ENCODE measurements around the gene OGG1. TPM values are rescaled to one million over a fixed set of nuclear protein-coding genes. Genes with fewer than 3 reads are reported as not detected.
"Not testable (repeated sequence)": the region's sequence is repeated elsewhere in the genome, so short reads cannot be mapped to it uniquely, and the experiment has no call there.

Gene OGG1
- total RNA-seq, 5 donors from 2014 or later (not counting 1 experiment from before 2014, with no cell fraction given): 18.3 to 41.3 (median 38.1) TPM

- not testable (repeated sequence) for H3K36me3 ChIP-seq (ENCODE audit: control insufficient read depth in 2 of 2, extremely low read depth in 1 of 2, insufficient read depth in 1 of 2, low read length in 1 of 2); H3K36me3 Mint-ChIP-seq; ATAC-seq (replicated peaks in 1 of 4); H3K27ac ChIP-seq (ENCODE audit: low read length); H3K27me3 ChIP-seq (replicated peaks in 1 of 2; ENCODE audit: control insufficient read depth in 2 of 2, extremely low read depth in 1 of 2, insufficient read depth in 2 of 2, low read length in 1 of 2); H3K9me3 ChIP-seq; H3K4me3 ChIP-seq (ENCODE audit: control insufficient read depth in 1 of 2, extremely low read depth in 1 of 2, low read length in 1 of 2); H3K27me3 Mint-ChIP-seq; H3K9me3 Mint-ChIP-seq; DNase-seq
- ChIA-PET POLR2A (interaction anchor here in 1 of 2 donors (0.6 kb wide), 1 partner anchor 23 kb away, joined by 4 read pairs; no protein-coding TSS in a partner anchor), CTCF (interaction anchor here in 1 of 2 donors (0.7 kb wide), 1 partner anchor 15 kb away, joined by 3 read pairs; no protein-coding TSS in a partner anchor)
- peak overlapping the region; percentile 25 to 56 (median 54) for H3K4me3 Mint-ChIP-seq
- H3K4me1 Mint-ChIP-seq: peaks cover 13 to 38% (median 29%) of the 10 kb centered on the region in 3 donors
- WGBS (ENCODE audit: insufficient coverage): no CpG with 5 or more reads among the region's 2 CpGs
- H3K4me1 ChIP-seq (ENCODE audit: control insufficient read depth in 1 of 2, extremely low read depth in 1 of 2, insufficient read depth in 2 of 2, low read length in 2 of 2): peaks cover 2 to 19% of the 10 kb centered on the region in 2 experiments
- H3K27ac Mint-ChIP-seq: peak overlapping the region in 1 of 2 donors; percentile 22
Measured at GRCh38 chr3:9771007-9771406, 21.3 kb downstream of the OGG1 start.

DNA sequence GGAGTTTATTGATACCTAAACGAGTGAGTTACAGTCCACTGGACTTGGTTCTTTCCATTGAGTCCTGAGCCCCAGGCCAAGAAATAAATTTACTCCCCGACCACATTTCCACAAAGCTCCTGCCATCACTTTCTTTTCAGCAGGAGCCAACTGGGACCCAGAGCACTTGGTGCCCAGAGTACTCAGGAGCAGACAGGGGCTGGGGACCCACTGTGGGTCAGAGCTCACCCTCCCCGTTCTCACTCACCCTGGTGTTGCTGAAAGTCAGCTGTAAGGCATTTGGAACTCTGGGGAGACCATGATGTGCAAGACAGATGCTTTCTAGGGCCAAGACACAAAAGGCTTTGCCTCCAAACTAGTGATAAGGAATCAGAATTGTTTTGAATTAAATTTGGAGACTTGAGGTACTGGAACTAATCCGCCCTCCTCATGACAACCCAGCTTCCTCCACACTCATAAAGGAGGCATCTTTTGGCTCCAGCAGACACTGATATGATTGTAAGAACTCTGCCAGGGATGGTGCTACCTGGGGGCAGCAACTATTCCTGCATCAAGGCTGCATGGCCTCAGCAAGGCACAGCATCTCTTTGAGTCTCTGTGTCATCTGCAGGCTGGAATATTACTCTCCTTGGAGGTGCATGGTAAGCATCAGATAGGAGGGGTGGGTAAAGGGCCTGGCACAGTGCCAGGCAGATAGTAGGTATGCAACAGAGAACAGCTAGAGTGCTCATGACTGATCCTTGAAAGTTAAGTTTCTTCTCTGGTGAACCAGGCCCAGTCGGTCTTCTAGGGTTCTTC, 27.3 kb downstream of the OGG1 start:
- Histone ChIP-seq H3K4me3 (ENCODE audit: control insufficient read depth in 1 of 2, extremely low read depth in 1 of 2, low read length in 1 of 2) (no peak overlapping the region), H3K9me3 (no peaks in the 10 kb centered on the region), H3K27me3 (replicated peaks in 1 of 2; ENCODE audit: control insufficient read depth in 2 of 2, extremely low read depth in 1 of 2, insufficient read depth in 2 of 2, low read length in 1 of 2) (no peaks in the 10 kb centered on the region), H3K36me3 (ENCODE audit: control insufficient read depth in 2 of 2, extremely low read depth in 1 of 2, insufficient read depth in 1 of 2, low read length in 1 of 2) (peaks cover 3 to 8% of the 10 kb centered on the region in 2 donors), H3K27ac (ENCODE audit: low read length) (no peak overlapping the region), H3K4me1 (ENCODE audit: control insufficient read depth in 1 of 2, extremely low read depth in 1 of 2, insufficient read depth in 2 of 2, low read length in 2 of 2) (peaks cover 34 to 39% of the 10 kb centered on the region in 2 experiments)
- ChIA-PET CTCF (interaction anchor here in 1 of 2 donors (0.6 kb wide), 1 partner anchor 80 kb away, joined by 4 read pairs; no protein-coding TSS in a partner anchor), POLR2A (no interaction called here)
- H3K4me3 Mint-ChIP-seq: no peak overlapping the region
- H3K27me3 Mint-ChIP-seq: no peaks in the 10 kb centered on the region
- DNase-seq: no peak
- no peak overlapping the region for H3K27ac Mint-ChIP-seq
- H3K4me1 Mint-ChIP-seq: peaks cover 36 to 58% (median 45%) of the 10 kb centered on the region in 3 donors
- ATAC-seq (replicated peaks in 1 of 4): no peak
- no peaks in the 10 kb centered on the region for H3K9me3 Mint-ChIP-seq
- 100% methylated on average over 2 of the region's 5 CpGs for WGBS (ENCODE audit: insufficient coverage)
- peaks cover 6% of the 10 kb centered on the region for H3K36me3 Mint-ChIP-seq

DNA sequence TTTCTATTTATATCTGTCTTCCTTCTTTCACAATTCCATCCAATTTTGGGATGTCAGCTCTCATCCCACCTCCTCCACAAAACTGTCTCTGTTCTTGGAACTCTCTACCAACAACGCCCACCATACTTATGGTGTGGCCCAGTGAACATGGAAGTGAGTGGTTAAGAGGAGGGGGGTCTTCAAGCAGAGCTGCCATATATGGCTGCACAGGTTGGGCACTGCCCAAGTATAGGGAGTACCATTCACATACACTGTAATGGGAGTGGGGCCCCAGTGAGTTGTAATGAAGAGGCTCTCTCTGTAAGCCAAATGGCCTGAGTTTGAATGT, 27.9 kb downstream of the OGG1 start:
- H3K4me3 Mint-ChIP-seq: no peak overlapping the region
- no peaks in the 10 kb centered on the region for H3K9me3 Mint-ChIP-seq
- H3K27ac ChIP-seq (ENCODE audit: low read length): no peak overlapping the region
- ChIA-PET POLR2A (no interaction called here), CTCF (interaction anchor here in 1 of 2 donors (0.6 kb wide), 1 partner anchor 80 kb away, joined by 4 read pairs; no protein-coding TSS in a partner anchor)
- peaks cover 7 to 10% of the 10 kb centered on the region in 2 donors for H3K36me3 ChIP-seq (ENCODE audit: control insufficient read depth in 2 of 2, extremely low read depth in 1 of 2, insufficient read depth in 1 of 2, low read length in 1 of 2)
- H3K27me3 ChIP-seq (replicated peaks in 1 of 2; ENCODE audit: control insufficient read depth in 2 of 2, extremely low read depth in 1 of 2, insufficient read depth in 2 of 2, low read length in 1 of 2): no peaks in the 10 kb centered on the region
- DNase-seq: no peak
- no peak overlapping the region for H3K27ac Mint-ChIP-seq
- no peaks in the 10 kb centered on the region for H3K27me3 Mint-ChIP-seq
- H3K36me3 Mint-ChIP-seq: peaks cover 10% of the 10 kb centered on the region
- H3K9me3 ChIP-seq: no peaks in the 10 kb centered on the region
- peaks cover 36 to 43% of the 10 kb centered on the region in 2 experiments for H3K4me1 ChIP-seq (ENCODE audit: control insufficient read depth in 1 of 2, extremely low read depth in 1 of 2, insufficient read depth in 2 of 2, low read length in 2 of 2)
- H3K4me3 ChIP-seq (ENCODE audit: control insufficient read depth in 1 of 2, extremely low read depth in 1 of 2, low read length in 1 of 2): no peak overlapping the region
- peaks cover 40 to 64% (median 50%) of the 10 kb centered on the region in 3 donors for H3K4me1 Mint-ChIP-seq
- no peak for ATAC-seq (replicated peaks in 1 of 4)
- WGBS (ENCODE audit: insufficient coverage): no CpG with 5 or more reads among the region's 1 CpG

DNA sequence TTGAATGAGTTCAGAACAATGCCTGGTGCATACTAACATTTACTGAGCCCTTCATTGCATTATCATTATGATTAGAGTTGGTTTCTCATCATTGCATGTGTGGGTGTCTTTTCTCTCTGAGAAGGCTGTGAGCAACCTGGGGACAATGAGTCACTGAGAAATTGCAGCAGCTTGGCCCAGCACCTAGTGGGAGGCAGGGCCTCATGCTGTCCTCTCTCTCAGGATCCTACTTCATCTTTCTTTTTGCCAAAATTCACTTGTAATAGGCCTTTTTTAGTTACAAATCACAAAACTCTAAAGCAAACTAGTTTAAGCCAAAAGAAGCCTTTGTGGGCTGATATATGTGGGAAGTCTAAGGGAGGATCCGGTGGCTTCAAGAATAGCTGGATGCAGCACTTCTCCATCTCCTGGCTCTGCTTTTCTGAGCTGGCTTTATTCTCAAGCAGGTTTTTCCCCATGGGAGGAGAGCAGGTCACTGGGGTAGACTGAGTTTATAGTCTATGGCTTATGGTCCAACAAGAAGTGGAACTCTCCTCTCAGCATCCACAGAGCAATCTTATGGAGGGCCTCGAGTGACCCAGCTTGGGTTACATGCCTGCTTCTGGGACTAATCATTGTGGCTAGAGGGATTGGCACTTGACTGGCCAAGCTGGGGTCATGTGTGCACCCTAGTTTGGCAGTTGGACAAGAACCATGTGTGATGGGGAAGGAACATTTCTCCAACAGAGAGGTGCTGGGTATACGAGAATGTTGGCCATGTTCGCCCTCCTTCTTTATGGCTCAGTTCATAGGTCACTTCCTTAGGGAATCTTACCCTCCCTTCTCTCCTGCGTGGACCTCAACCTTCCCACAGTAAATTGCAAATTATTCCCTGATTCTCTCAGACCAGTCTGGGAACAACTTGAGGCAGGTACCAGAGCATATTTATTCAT, 28.7 kb downstream of the OGG1 start:
- WGBS (ENCODE audit: insufficient coverage): no CpG with 5 or more reads among the region's 5 CpGs
- H3K36me3 ChIP-seq (ENCODE audit: control insufficient read depth in 2 of 2, extremely low read depth in 1 of 2, insufficient read depth in 1 of 2, low read length in 1 of 2): peaks cover 10% of the 10 kb centered on the region in 2 donors
- H3K4me1 ChIP-seq (ENCODE audit: control insufficient read depth in 1 of 2, extremely low read depth in 1 of 2, insufficient read depth in 2 of 2, low read length in 2 of 2): peaks cover 36 to 43% of the 10 kb centered on the region in 2 experiments
- Mint-ChIP-seq H3K27ac (peak overlapping the region in 1 of 2 donors; percentile 84), H3K9me3 (no peaks in the 10 kb centered on the region), H3K4me1 (peaks cover 44 to 68% (median 54%) of the 10 kb centered on the region in 3 donors), H3K4me3 (peak overlapping the region in 1 of 3 donors; percentile 71), H3K36me3 (peaks cover 15% of the 10 kb centered on the region), H3K27me3 (no peaks in the 10 kb centered on the region)
- H3K4me3 ChIP-seq (ENCODE audit: control insufficient read depth in 1 of 2, extremely low read depth in 1 of 2, low read length in 1 of 2): no peak overlapping the region
- POLR2A ChIA-PET: no interaction called here
- CTCF ChIA-PET: no interaction called here
- no peak for ATAC-seq (replicated peaks in 1 of 4)
- H3K27me3 ChIP-seq (replicated peaks in 1 of 2; ENCODE audit: control insufficient read depth in 2 of 2, extremely low read depth in 1 of 2, insufficient read depth in 2 of 2, low read length in 1 of 2): no peaks in the 10 kb centered on the region
- H3K27ac ChIP-seq (ENCODE audit: low read length): no peak overlapping the region
- H3K9me3 ChIP-seq: no peaks in the 10 kb centered on the region
- DNase-seq: no peak

GRCh38 chr3:9779075-9779593, 29.4 kb downstream of the OGG1 start:
- H3K4me3 Mint-ChIP-seq: peak overlapping the region in 1 of 3 donors; percentile 71
- no peaks in the 10 kb centered on the region for H3K9me3 Mint-ChIP-seq
- ATAC-seq (replicated peaks in 1 of 4) (no peak), DNase-seq (no peak)
- peak overlapping the region; percentile 46 to 84 for H3K27ac Mint-ChIP-seq
- peaks cover 44 to 68% (median 54%) of the 10 kb centered on the region in 3 donors for H3K4me1 Mint-ChIP-seq
- Histone ChIP-seq H3K36me3 (ENCODE audit: control insufficient read depth in 2 of 2, extremely low read depth in 1 of 2, insufficient read depth in 1 of 2, low read length in 1 of 2) (peaks cover 10 to 16% of the 10 kb centered on the region in 2 donors), H3K27me3 (replicated peaks in 1 of 2; ENCODE audit: control insufficient read depth in 2 of 2, extremely low read depth in 1 of 2, insufficient read depth in 2 of 2, low read length in 1 of 2) (no peaks in the 10 kb centered on the region), H3K27ac (ENCODE audit: low read length) (no peak overlapping the region), H3K4me1 (ENCODE audit: control insufficient read depth in 1 of 2, extremely low read depth in 1 of 2, insufficient read depth in 2 of 2, low read length in 2 of 2) (peaks cover 36 to 43% of the 10 kb centered on the region in 2 experiments), H3K9me3 (no peaks in the 10 kb centered on the region), H3K4me3 (ENCODE audit: control insufficient read depth in 1 of 2, extremely low read depth in 1 of 2, low read length in 1 of 2) (no peak overlapping the region)
- WGBS (ENCODE audit: insufficient coverage): no CpG with 5 or more reads among the region's 6 CpGs
- ChIA-PET CTCF (no interaction called here), POLR2A (no interaction called here)
- no peaks in the 10 kb centered on the region for H3K27me3 Mint-ChIP-seq
- H3K36me3 Mint-ChIP-seq: peaks cover 15% of the 10 kb centered on the region

Data from T-cell (primary cell).